Measurements from ENCODE around the gene MYLK.

Gene MYLK

GRCh38 chr3:123843668-123844067, 40.5 kb downstream of the MYLK start:
- DNase-seq (ENCODE audit: low read depth) = peak; percentile 21
- H3K36me3 ChIP-seq (ENCODE audit: control insufficient read depth, insufficient read depth, low read length, severe bottlenecking) = no peaks in the 10 kb centered on the region
- H3K9ac ChIP-seq (ENCODE audit: low read length) = no peak overlapping the region
- no peaks in the 10 kb centered on the region for H3K27me3 ChIP-seq (replicated peaks; ENCODE audit: control insufficient read depth, insufficient read depth, low read length)
- no peaks in the 10 kb centered on the region for H3K4me1 ChIP-seq (ENCODE audit: control insufficient read depth, insufficient read depth, low read length)
- peaks cover 66% of the 10 kb centered on the region for H3K9me3 ChIP-seq (ENCODE audit: control insufficient read depth, low read length)
- no peak overlapping the region for H3K4me3 ChIP-seq (ENCODE audit: low read length)

- peaks cover 67% of the 10 kb centered on the region for H3K9me3 ChIP-seq (ENCODE audit: control insufficient read depth, low read length)
- H3K9ac ChIP-seq (ENCODE audit: low read length) = no peak overlapping the region
- H3K36me3 ChIP-seq (ENCODE audit: control insufficient read depth, insufficient read depth, low read length, severe bottlenecking) = no peaks in the 10 kb centered on the region
- H3K4me1 ChIP-seq (ENCODE audit: control insufficient read depth, insufficient read depth, low read length) = no peaks in the 10 kb centered on the region
- DNase-seq (ENCODE audit: low read depth) = no peak
- no peaks in the 10 kb centered on the region for H3K27me3 ChIP-seq (replicated peaks; ENCODE audit: control insufficient read depth, insufficient read depth, low read length)
- no peak overlapping the region for H3K4me3 ChIP-seq (ENCODE audit: low read length)
Measured at GRCh38 chr3:123842711-123843110, 41.4 kb downstream of the MYLK start.

- DNase-seq (ENCODE audit: low read depth) = no peak
- H3K27me3 ChIP-seq (replicated peaks; ENCODE audit: control insufficient read depth, insufficient read depth, low read length) = no peaks in the 10 kb centered on the region
- no peaks in the 10 kb centered on the region for H3K4me1 ChIP-seq (ENCODE audit: control insufficient read depth, insufficient read depth, low read length)
- H3K9me3 ChIP-seq (ENCODE audit: control insufficient read depth, low read length) = peaks cover 61% of the 10 kb centered on the region
- no peak overlapping the region for H3K9ac ChIP-seq (ENCODE audit: low read length)
- no peaks in the 10 kb centered on the region for H3K36me3 ChIP-seq (ENCODE audit: control insufficient read depth, insufficient read depth, low read length, severe bottlenecking)
- peak overlapping the region; percentile 43 for H3K4me3 ChIP-seq (ENCODE audit: low read length)
Measured at GRCh38 chr3:123841476-123842238, 42.5 kb downstream of the MYLK start.

- Histone ChIP-seq H3K9ac (ENCODE audit: low read length) (no peak overlapping the region), H3K36me3 (ENCODE audit: control insufficient read depth, insufficient read depth, low read length, severe bottlenecking) (no peaks in the 10 kb centered on the region), H3K4me3 (ENCODE audit: low read length) (peak overlapping the region; percentile 43), H3K27me3 (replicated peaks; ENCODE audit: control insufficient read depth, insufficient read depth, low read length) (no peaks in the 10 kb centered on the region), H3K9me3 (ENCODE audit: control insufficient read depth, low read length) (peaks cover 55% of the 10 kb centered on the region), H3K4me1 (ENCODE audit: control insufficient read depth, insufficient read depth, low read length) (no peaks in the 10 kb centered on the region)
- no peak for DNase-seq (ENCODE audit: low read depth)
Measured at GRCh38 chr3:123840961-123841360, 43.2 kb downstream of the MYLK start.

- Histone ChIP-seq H3K9me3 (ENCODE audit: control insufficient read depth, low read length) (peaks cover 48% of the 10 kb centered on the region), H3K4me3 (ENCODE audit: low read length) (peak overlapping the region; percentile 20), H3K36me3 (ENCODE audit: control insufficient read depth, insufficient read depth, low read length, severe bottlenecking) (no peaks in the 10 kb centered on the region), H3K9ac (ENCODE audit: low read length) (no peak overlapping the region), H3K27me3 (replicated peaks; ENCODE audit: control insufficient read depth, insufficient read depth, low read length) (no peaks in the 10 kb centered on the region), H3K4me1 (ENCODE audit: control insufficient read depth, insufficient read depth, low read length) (peaks cover 24% of the 10 kb centered on the region)
- DNase-seq (ENCODE audit: low read depth) = no peak
Measured at GRCh38 chr3:123837858-123838257, 46.3 kb downstream of the MYLK start.

DNA sequence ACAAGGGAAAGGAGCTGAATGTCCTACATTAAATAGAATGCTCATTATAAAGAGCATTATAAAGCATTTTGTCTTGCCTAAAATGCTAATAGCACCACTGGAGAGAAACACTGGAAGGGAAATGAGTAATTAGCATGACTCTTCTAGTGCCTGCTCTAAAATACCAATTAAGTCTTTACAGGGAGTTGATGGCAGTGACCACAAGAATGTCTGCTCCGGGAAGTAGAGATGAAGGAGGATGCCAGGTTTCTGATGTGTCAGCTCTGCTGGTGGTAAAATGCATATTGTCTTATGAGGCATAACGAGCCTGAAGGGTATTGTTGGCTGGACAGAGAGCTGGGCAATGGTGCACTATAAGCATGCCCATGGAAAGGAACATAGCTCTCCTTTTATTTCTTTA, 49.5 kb downstream of the MYLK start:
- H3K4me1 ChIP-seq (ENCODE audit: control insufficient read depth, insufficient read depth, low read length) = peaks cover 25% of the 10 kb centered on the region
- H3K9me3 ChIP-seq (ENCODE audit: control insufficient read depth, low read length) = peaks cover 25% of the 10 kb centered on the region
- H3K4me3 ChIP-seq (ENCODE audit: low read length) = no peak overlapping the region
- H3K27me3 ChIP-seq (replicated peaks; ENCODE audit: control insufficient read depth, insufficient read depth, low read length) = no peaks in the 10 kb centered on the region
- peak; percentile 69 for DNase-seq (ENCODE audit: low read depth)
- peaks cover 16% of the 10 kb centered on the region for H3K36me3 ChIP-seq (ENCODE audit: control insufficient read depth, insufficient read depth, low read length, severe bottlenecking)
- no peak overlapping the region for H3K9ac ChIP-seq (ENCODE audit: low read length)

- Histone ChIP-seq H3K9me3 (ENCODE audit: control insufficient read depth, low read length) (peaks cover 22% of the 10 kb centered on the region), H3K36me3 (ENCODE audit: control insufficient read depth, insufficient read depth, low read length, severe bottlenecking) (peaks cover 27% of the 10 kb centered on the region), H3K9ac (ENCODE audit: low read length) (no peak overlapping the region), H3K4me3 (ENCODE audit: low read length) (no peak overlapping the region), H3K27me3 (replicated peaks; ENCODE audit: control insufficient read depth, insufficient read depth, low read length) (no peaks in the 10 kb centered on the region), H3K4me1 (ENCODE audit: control insufficient read depth, insufficient read depth, low read length) (peaks cover 25% of the 10 kb centered on the region)
- peak; percentile 69 for DNase-seq (ENCODE audit: low read depth)
Measured at GRCh38 chr3:123833398-123833785, 50.7 kb downstream of the MYLK start.

GRCh38 chr3:123832692-123833397, 51.3 kb downstream of the MYLK start:
- Histone ChIP-seq H3K9ac (ENCODE audit: low read length) (no peak overlapping the region), H3K4me1 (ENCODE audit: control insufficient read depth, insufficient read depth, low read length) (peaks cover 25% of the 10 kb centered on the region), H3K36me3 (ENCODE audit: control insufficient read depth, insufficient read depth, low read length, severe bottlenecking) (peaks cover 32% of the 10 kb centered on the region), H3K4me3 (ENCODE audit: low read length) (no peak overlapping the region), H3K9me3 (ENCODE audit: control insufficient read depth, low read length) (peaks cover 22% of the 10 kb centered on the region), H3K27me3 (replicated peaks; ENCODE audit: control insufficient read depth, insufficient read depth, low read length) (no peaks in the 10 kb centered on the region)
- DNase-seq (ENCODE audit: low read depth) = no peak

DNA sequence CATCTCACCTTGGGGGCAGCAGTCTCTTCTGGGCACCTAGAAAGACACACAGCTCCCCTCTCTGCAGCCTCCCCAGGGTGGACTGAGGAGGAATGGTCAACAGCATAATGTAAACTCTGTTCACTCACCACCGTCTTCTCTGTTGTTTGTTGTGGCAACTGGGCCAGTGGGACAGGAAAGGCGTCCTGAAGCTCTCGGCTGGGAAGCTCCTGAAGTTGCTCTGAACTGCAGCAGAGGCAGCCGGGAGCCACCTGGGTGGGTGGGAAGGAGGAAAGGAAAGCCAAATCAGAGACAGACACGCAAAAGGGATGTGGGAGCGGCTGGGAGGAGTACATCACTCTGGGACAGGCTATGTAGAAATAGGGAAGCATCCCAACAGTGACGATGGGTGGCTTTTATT, 52.7 kb downstream of the MYLK start:
- H3K9me3 ChIP-seq (ENCODE audit: control insufficient read depth, low read length) = peaks cover 29% of the 10 kb centered on the region

GRCh38 chr3:123821920-123822319, 62.2 kb downstream of the MYLK start:
- Histone ChIP-seq H3K4me3 (ENCODE audit: low read length) (no peak overlapping the region), H3K4me1 (ENCODE audit: control insufficient read depth, insufficient read depth, low read length) (peaks cover 19% of the 10 kb centered on the region), H3K9me3 (ENCODE audit: control insufficient read depth, low read length) (peaks cover 14% of the 10 kb centered on the region), H3K36me3 (ENCODE audit: control insufficient read depth, insufficient read depth, low read length, severe bottlenecking) (peaks cover 10% of the 10 kb centered on the region), H3K9ac (ENCODE audit: low read length) (no peak overlapping the region), H3K27me3 (replicated peaks; ENCODE audit: control insufficient read depth, insufficient read depth, low read length) (no peaks in the 10 kb centered on the region)
- DNase-seq (ENCODE audit: low read depth) = no peak

More for the DNA sequence above, 52.7 kb downstream of the MYLK start:
- DNase-seq (ENCODE audit: low read depth) = no peak
- Histone ChIP-seq H3K9ac (ENCODE audit: low read length) (no peak overlapping the region), H3K27me3 (replicated peaks; ENCODE audit: control insufficient read depth, insufficient read depth, low read length) (no peaks in the 10 kb centered on the region), H3K36me3 (ENCODE audit: control insufficient read depth, insufficient read depth, low read length, severe bottlenecking) (peaks cover 38% of the 10 kb centered on the region), H3K4me3 (ENCODE audit: low read length) (no peak overlapping the region), H3K4me1 (ENCODE audit: control insufficient read depth, insufficient read depth, low read length) (peaks cover 25% of the 10 kb centered on the region)

DNA sequence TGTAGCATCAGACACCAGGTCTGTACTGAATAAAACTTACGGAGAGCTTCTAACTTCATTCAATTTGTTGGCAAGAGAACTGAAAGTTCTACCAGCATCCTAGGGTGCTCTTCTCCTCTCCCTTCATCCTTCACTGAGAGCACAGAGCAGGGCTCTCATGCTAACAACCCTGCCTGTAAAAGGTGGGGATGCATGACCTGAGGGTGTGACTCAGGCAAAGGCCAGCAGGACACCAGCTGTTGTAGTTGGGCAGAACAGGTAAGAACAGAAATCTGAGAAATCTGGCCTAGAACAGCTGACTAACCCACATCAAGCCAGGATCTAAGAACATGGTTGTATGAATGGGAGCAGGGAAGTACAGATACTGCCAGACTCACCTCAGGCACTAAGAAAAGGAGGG, 64.2 kb downstream of the MYLK start:
- DNase-seq (ENCODE audit: low read depth) = no peak
- Histone ChIP-seq H3K36me3 (ENCODE audit: control insufficient read depth, insufficient read depth, low read length, severe bottlenecking) (peaks cover 9% of the 10 kb centered on the region), H3K9me3 (ENCODE audit: control insufficient read depth, low read length) (peaks cover 7% of the 10 kb centered on the region), H3K4me3 (ENCODE audit: low read length) (no peak overlapping the region), H3K9ac (ENCODE audit: low read length) (no peak overlapping the region), H3K4me1 (ENCODE audit: control insufficient read depth, insufficient read depth, low read length) (peaks cover 37% of the 10 kb centered on the region), H3K27me3 (replicated peaks; ENCODE audit: control insufficient read depth, insufficient read depth, low read length) (no peaks in the 10 kb centered on the region)

Measured in adipocyte (in vitro differentiated cells).